Stimulated activated CD8-positive, alpha-beta memory T cell treated with anti-CD3 and anti-CD28 coated beads, Interleukin-15, amount 100 ng/mL, for 24 hours (primary cell): ENCODE measurements around the gene MAP2K3.

ENCODE experiments used
- DNase-seq: peaks from one replicate; pipeline ENCODE4 v3.0.0-alpha.2; 2020; ENCODE audit warnings: low read depth

The MAP2K3 gene

GRCh38 chr17:21252796-21253645 lies 31.5 kb upstream of the MAP2K3 start, which contains the start of gene NATD1:
TSS of gene NATD1 (minus strand) at chr17:21253410. CDS start at chr17:21253264, 146 bp downstream.
- peak; percentile 53 for DNase-seq

- no peak for DNase-seq
These were observed 30.7 kb upstream of the MAP2K3 start for GRCh38 chr17:21253646-21254441.

- no peak for DNase-seq
These were observed 25.9 kb upstream of the MAP2K3 start for GRCh38 chr17:21258593-21258992.

GRCh38 chr17:21262259-21262993 lies 22.1 kb upstream of the MAP2K3 start:
- DNase-seq, result no peak

- DNase-seq, result no peak
These were observed 21.1 kb upstream of the MAP2K3 start for GRCh38 chr17:21263376-21263775.

GRCh38 chr17:21268596-21269188 lies 15.8 kb upstream of the MAP2K3 start:
- DNase-seq, result no peak

- DNase-seq, result no peak
These were observed 15.1 kb upstream of the MAP2K3 start for GRCh38 chr17:21269394-21269793.

GRCh38 chr17:21271454-21272183 lies 12.9 kb upstream of the MAP2K3 start:
- DNase-seq, result no peak

GRCh38 chr17:21272250-21272649 lies 12.3 kb upstream of the MAP2K3 start:
- DNase-seq, result no peak

GRCh38 chr17:21272881-21273792 lies 11.4 kb upstream of the MAP2K3 start:
- DNase-seq, result no peak

- no peak for DNase-seq
These were observed 9.4 kb upstream of the MAP2K3 start for GRCh38 chr17:21275047-21275578.

- DNase-seq, result peak; percentile 96
These were observed 8.8 kb upstream of the MAP2K3 start for GRCh38 chr17:21275579-21276263.

GRCh38 chr17:21276264-21276588 lies 8.3 kb upstream of the MAP2K3 start:
- DNase-seq, result no peak

- no peak for DNase-seq
These were observed 7.2 kb upstream of the MAP2K3 start for GRCh38 chr17:21277332-21277731.

GRCh38 chr17:21278450-21279197 lies 5.9 kb upstream of the MAP2K3 start:
- no peak for DNase-seq

GRCh38 chr17:21279198-21279535 lies 5.3 kb upstream of the MAP2K3 start:
- DNase-seq, result no peak

GRCh38 chr17:21279582-21279981 lies 4.9 kb upstream of the MAP2K3 start:
- no peak for DNase-seq

GRCh38 chr17:21280081-21280518 lies 4.4 kb upstream of the MAP2K3 start:
- DNase-seq, result peak; percentile 88

- DNase-seq, result no peak
These were observed 2.3 kb upstream of the MAP2K3 start for GRCh38 chr17:21282231-21282630.
